Measurements from ENCODE around the gene PUS1.
"Not testable (repeated sequence)": the region's sequence is repeated elsewhere in the genome, so short reads cannot be mapped to it uniquely, and the experiment has no call there.

PUS1 gene

DNA sequence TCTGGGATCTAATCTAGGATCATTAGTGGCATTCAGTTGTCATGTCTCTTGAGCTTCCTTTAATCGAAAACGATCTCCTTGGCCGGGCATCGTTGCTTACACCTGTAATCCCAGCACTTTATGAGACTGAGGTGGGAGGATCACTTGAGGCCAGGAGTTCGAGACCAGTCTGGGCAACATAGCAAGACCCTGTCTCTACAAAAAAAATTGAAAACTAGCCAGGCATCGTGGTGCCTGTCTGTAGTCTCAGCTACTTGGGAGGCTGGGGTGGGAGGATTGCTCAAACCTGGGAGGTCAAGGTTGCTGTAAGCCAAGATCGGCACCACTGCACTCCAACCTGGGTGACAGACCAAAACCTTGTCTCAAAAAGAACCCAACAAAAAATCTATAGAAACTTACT, 9.0 kb downstream of the PUS1 start:
- no peak for DNase-seq (ENCODE audit: low read depth)

DNA sequence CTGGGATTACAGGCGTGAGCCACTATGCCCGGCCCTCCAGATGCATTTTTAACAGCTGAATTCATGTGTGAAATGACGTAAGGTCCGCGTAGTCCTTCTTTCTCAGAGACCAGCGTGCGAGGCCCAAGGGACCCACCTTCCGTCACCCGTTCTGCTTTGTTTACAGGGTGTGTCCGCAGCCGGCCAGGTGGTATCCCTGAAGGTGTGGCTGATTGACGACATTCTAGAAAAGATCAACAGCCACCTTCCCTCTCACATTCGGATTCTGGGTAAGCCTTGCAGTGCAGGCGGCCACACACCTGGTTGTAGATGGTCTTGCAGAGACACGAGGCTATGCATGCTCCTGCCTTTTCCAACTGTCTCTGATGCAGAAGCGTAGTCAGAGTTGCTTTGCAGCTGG, 9.9 kb downstream of the PUS1 start:
- DNase-seq (ENCODE audit: low read depth) = no peak

DNA sequence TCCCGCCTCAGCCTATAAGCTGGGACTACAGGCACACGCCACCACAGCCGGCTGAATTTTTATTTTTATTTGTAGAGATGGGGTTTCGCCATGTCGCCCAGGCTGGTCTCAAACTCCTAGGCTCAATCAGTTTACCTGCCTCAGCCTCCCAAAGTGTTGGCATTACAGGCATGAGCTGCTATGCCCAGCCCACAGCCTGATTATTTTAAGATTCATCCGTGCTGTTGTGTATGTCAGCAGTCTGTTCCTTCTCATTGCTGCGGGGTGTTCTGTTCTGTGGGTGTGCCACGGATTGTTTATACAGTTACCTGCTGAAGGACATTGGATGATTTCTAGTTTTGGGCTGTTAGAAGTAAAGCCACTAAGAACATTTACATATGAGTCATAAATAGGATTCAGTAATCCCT, 11.1 kb downstream of the PUS1 start:
- DNase-seq (ENCODE audit: low read depth) = no peak

- no peak for DNase-seq (ENCODE audit: low read depth)
These were observed 12.3 kb downstream of the PUS1 start for GRCh38 chr12:131941116-131941986.

GRCh38 chr12:131941987-131942341, 12.9 kb downstream of the PUS1 start:
- DNase-seq (ENCODE audit: low read depth) = no peak

DNA sequence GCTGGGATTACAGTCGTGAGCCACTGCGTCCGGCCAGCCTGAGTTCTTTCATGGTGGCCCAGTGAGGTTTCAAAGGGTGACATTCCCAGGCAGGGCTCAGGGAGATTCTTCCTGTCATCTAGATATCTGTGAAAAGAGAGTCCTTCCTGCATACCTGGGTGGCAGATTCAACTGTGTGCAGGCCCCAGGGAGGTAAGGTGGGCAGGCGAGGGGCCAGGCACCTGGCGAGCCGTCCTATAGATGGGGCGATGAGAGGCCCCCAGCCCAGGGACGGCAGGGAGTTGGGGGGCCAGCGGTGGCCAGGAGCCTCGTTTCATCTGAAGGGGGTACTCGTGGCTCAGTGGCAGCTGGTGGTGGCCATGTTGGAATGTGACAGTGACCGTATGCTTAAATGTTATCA, 13.6 kb downstream of the PUS1 start:
- no peak for DNase-seq (ENCODE audit: low read depth)

GRCh38 chr12:131943389-131943788, 14.3 kb downstream of the PUS1 start:
- no peak for DNase-seq (ENCODE audit: low read depth)

DNA sequence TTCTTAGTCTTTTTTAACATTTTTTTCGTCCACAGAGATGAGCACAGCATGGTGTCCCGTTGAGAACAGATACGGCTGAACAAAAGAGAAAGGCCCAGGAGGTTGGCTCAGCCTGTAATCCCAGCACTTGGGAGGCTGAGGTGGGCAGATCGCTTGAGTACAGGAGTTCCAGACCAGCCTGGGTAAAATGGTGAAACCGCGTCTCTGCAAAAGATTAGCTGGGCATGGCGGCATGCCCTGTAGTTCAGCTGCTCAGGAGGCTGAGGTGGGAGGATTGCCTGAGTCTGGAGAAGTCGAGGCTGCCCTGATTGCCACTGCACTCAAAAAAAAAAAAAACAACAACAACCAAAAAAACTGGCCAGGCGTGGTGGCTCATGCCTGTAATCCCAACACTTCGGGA, 14.8 kb downstream of the PUS1 start:
- no peak for DNase-seq (ENCODE audit: low read depth)

DNA sequence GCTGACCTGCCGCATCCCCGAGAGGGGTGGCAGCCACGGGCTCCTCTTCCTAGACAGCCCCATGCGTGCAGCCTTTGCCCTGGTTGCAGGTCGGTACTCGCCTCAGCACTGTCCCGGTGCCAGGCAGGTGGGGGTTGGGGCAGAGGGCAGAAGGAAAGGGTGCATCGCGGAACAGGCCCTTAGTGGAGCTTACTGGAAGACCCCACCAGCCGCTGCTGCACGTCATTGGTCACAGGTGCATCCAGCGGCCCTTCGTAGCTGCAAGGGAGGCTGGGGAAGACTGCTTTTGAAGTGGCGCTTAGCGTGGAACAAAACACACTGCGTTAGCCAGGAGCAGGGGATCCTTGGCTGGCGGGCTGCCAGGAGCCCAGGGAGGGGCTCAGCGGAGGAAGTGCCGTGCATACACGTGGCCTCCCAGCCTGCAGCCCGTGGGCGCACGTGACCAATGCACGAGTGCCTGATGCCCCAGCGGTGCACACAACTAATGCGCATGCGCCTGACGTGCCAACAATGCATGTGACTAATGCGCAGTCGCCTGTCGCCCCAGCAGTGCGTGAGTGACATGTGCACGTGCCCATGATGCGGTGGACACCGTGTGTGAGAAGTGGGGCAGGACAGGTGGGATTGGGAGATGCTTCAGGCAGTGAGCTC, 15.7 kb downstream of the PUS1 start:
- DNase-seq (ENCODE audit: low read depth) = no peak

GRCh38 chr12:131946757-131947156, 17.7 kb downstream of the PUS1 start:
- no peak for DNase-seq (ENCODE audit: low read depth)

DNA sequence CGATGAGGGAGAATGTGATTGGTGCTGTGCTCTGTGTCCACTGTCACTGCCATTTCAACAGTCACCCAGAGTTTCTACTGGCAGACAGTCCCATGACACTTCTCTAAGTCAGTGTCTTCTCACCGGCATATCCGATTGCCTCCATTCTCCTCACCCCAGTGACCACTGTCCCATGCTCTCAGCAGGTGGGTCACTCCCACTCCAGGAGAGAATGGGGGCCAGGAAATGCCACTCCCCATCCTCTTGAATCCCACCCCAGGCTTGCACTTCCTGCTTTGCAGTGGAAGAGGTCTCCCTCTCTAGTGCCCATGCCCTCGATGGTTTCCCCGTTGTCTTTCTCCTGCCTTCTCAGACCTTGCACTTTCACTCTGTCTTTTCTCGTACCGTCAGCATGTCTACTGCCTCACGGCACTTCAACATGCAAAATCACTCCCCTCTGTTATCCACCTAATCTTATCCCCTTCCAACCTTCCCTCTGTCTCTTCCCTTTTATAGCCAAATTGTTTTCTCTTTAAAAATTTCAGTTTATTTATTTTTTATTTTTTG, 18.5 kb downstream of the PUS1 start:
- DNase-seq (ENCODE audit: low read depth) = no peak

GRCh38 chr12:131948166-131948712, 19.2 kb downstream of the PUS1 start:
- DNase-seq (ENCODE audit: low read depth) = no peak

- DNase-seq (ENCODE audit: low read depth) = not testable (repeated sequence)
These were observed 19.8 kb downstream of the PUS1 start for GRCh38 chr12:131948713-131949430.

DNA sequence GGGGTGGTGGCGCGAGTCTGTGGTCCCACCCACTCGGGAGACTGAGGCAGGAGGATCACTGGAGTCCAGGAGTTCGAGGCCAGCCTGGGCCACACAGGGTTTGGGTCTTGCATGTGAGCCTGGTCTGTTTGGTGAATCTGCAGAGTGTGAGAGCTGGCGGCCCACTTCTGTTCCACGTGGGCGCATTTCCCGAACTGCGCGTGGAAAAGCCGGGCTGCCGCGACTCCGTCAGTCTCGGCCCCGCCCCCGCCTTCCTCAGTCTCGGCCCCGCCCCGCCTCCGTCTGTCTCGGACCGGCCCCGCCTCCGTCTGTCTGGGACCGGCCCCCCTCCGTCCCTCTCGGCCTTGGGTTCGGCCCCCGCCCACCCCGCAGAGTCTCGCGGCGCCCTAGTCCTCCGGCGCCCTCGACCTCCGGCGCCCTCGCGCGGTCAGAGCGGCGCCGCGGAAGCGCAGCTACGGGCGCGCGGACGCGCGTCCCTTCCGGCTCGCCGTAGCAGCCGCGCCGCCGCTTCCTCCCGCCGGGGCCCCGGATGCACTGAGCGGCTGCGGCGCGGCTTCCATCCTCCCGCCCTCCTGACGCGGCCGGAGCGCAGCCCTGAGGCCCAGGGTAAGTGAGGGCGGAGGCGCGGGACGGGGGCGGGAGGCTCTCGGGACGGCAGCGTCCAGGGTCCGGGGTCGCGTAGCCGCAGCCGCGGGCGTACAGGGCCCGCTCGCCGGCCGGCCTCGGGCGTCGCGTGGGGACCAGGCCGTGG, 20.5 kb downstream of the PUS1 start, which contains the start of gene EP400:
Gene EP400, plus strand, starts transcription at position 512 of the 751 bp plus-strand sequence. CDS start 10,678 bp downstream, outside the sequence.
- DNase-seq (ENCODE audit: low read depth) = peak; percentile 94

DNA sequence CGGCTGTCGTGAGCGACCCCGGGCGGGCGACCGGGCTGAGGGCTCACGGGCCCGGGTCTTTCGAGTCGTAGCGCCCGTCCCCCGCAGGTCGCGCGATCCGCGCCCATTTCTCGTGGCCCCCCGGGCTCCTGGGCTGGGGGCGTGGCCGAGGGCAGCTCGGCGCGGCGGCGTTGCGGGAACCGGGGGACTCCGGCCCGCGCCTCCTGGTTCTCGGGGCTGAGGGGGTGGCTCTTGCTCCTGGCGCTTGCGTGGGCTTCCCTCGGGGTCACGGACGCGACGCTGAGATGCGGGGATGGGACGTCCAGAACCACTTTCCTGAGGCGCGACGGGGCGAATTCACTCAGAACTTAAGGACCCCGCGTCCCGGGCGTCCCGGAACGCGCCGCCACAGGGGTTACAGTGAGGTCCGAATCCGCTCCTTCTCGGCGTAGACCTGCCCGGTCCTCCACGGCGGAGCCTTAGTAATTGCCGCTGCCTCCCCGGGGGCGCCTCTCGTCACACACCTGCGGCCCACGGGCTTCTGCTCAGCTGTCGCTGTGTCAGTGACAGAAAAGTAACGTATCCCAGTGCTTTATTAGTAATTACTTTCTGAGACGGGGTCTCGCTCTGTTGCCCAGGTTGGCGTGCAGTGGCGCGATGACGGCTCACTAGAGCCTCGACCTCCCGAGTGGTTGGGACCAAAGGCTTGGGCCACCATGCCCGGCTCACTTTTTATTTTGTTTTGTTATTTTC, 21.3 kb downstream of the PUS1 start:
- DNase-seq (ENCODE audit: low read depth) = no peak

DNA sequence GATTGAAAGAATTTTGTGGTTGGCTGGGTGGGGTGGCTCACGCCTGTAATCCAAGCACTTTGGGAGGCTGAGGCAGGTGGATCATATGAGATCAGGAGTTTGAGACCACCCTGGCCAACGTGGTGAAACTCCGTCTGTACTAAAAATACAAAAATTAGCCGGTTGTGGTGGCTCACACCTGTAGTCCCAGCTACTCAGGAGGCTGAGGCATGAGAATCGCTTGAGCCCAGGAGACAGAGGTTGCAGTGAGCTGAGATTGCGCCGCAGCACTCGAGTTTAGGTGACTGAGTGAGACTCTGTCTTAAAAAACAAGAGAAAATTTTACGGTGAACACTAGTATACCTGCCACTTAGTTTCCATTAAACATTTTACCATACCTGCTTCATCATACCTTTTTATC, 24.7 kb downstream of the PUS1 start:
- not testable (repeated sequence) for DNase-seq (ENCODE audit: low read depth)

DNA sequence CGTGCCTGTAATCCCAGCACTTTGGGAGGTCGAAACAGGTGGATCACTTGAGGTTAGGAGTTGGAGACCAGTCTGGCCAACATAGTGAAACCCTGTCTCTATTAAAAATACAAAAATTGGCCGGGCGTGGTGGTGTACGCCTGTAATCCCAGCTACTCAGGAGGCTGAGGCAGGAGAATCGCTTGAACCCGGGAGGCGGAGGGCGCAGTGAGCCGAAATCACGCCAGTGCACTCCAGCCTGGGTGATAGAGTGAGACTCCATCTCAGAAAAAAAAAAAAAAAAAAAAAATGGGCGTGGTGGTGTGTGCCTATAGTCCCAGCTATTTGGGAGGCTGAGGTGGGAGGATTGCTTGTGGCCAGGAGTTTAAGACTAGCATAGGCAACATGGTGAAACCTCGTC, 25.4 kb downstream of the PUS1 start:
- DNase-seq (ENCODE audit: low read depth) = not testable (repeated sequence)

DNA sequence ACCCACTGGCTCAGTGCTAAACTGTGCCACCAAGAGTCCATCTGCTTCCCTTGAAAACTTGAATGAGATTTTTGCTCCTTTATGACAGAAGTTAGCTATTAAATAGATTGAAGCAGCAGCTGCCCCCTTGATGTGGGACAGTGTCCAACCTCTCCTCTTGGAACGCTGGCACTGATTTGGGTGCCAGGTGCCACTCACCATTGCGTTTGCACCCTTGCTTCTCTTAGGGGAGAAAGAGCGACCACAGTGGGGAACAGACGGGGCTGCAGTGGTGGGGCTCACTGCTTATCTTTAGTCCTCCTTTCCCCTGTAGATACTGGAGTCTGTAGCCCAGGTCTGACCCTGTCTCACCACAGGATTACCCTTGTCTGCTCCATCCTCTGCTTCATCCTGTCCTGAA, 30.0 kb downstream of the PUS1 start:
- no peak for DNase-seq (ENCODE audit: low read depth)

DNA sequence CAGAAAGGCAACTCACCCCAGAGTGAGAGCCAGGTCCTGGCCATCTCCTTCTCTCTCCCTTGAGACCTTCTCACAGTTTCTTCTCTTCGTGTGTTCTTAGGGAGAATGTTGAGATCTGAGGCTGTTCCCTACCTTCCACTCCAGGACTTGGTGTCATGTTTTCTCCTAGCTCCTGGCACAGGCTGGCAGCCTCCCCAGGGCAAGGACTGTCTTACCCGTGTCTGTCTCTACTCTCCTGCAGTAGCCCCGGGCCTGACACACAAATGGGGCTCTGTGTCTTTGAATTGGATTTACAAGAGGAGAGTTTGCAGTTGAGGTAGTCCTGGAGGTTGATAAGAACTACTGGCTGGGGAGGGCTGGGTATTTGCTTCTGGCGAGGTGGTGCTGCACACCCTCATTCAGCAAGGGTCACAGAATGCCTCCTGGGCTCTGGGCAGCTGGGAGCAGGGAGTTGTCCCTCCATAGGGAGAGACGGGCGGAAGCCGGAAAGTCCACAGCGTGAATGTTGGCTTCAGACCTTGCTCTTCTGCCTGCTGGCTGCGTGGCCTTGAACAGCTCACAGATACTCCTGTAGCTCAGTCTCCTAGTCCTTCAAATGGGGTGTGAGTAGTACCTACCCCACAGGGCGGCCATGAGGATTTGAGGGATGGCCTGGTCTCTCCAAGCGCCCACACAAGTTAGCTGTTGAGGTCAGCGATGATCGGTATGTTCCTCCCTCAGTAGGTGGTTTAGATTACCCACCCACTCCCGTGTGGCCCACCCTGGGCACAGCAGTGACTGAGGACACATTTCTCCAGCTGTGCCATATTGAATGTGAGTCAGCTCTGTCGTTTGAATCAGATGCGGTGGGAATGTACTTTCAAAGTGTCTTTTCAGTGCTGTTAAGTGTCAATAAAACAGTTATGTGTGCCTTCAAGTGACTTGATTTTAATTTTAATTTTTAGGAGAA, 30.8 kb downstream of the PUS1 start:
- no peak for DNase-seq (ENCODE audit: low read depth)

Measured in activated T-cell treated with anti-CD3 and anti-CD28 coated beads for 1 hour (primary cell).